Motor neuron (in vitro differentiated cells): Measurements from ENCODE around the gene SUMO2. TPM values are rescaled to one million over a fixed set of nuclear protein-coding genes. Genes with fewer than 3 reads are reported as not detected.
"Not testable (repeated sequence)": the region's sequence is repeated elsewhere in the genome, so short reads cannot be mapped to it uniquely, and the experiment has no call there.

Experiments used
- ATAC-seq, 8 experiments: fragments of 200-7000 bp; cut with Tn5 transposase; replicated peaks in 6 of 8; 2 replicates each; pipeline ENCODE4 v1.8.0; 2021; ENCODE audit warnings: mild to moderate bottlenecking in 8 of 8, moderate library complexity in 8 of 8
- H3K27ac ChIP-seq, 2 donors: fragments of 250-450 bp; sonication (Bioruptor Pico); 2 replicates each; pipeline ENCODE4 v1.9.0; 2021; ENCODE audit warnings: antibody characterized with exemption in 2 of 2, mild to moderate bottlenecking in 2 of 2, moderate library complexity in 1 of 2
- H3K4me1 ChIP-seq, 2 donors: fragments of 250-450 bp; sonication (Bioruptor Pico); replicated peaks in 1 of 2; 2 replicates each; pipeline ENCODE4 v1.6.1; 2021; ENCODE audit warnings: antibody characterized with exemption in 2 of 2, mild to moderate bottlenecking in 2 of 2, moderate library complexity in 1 of 2
- H3K4me3 ChIP-seq, 5 donors: fragments of 250-450 bp; sonication (Bioruptor Pico); 2 replicates each; pipeline ENCODE4 v1.9.0; 2021; ENCODE audit warnings: antibody characterized with exemption in 5 of 5, mild to moderate bottlenecking in 5 of 5, moderate library complexity in 4 of 5
- WGBS, 10 experiments: fragments of 450-650 bp; shearing (Covaris generic); methylation state at CpG; one replicate each; pipeline ENCODE4 v1.0.0; 2022; 5-methylcytosine and 5-hydroxymethylcytosine counted together
- in situ Hi-C, 9 experiments: fragments of 400-800 bp; cut with MboI; loops; one replicate each; pipeline ENCODE4 v1.15.0; 2021; ENCODE audit warnings: low sequenced_read_pairs in 9 of 9, low pct_unique_long_range_greater_than_20kb in 2 of 9; ENCODE audit not compliant: unreplicated experiment in 9 of 9
- total RNA-seq, 8 experiments: library from RNA; unstranded; fragments of 300-600 nt; gene quantifications; 2 replicates each; pipeline versions ENCODE4 v1.2.3 to v1.2.4, GENCODE V29; 2022

SUMO2 gene
- total RNA-seq, 8 experiments from 2014 or later, result 114 to 263 (median 169) TPM

DNA sequence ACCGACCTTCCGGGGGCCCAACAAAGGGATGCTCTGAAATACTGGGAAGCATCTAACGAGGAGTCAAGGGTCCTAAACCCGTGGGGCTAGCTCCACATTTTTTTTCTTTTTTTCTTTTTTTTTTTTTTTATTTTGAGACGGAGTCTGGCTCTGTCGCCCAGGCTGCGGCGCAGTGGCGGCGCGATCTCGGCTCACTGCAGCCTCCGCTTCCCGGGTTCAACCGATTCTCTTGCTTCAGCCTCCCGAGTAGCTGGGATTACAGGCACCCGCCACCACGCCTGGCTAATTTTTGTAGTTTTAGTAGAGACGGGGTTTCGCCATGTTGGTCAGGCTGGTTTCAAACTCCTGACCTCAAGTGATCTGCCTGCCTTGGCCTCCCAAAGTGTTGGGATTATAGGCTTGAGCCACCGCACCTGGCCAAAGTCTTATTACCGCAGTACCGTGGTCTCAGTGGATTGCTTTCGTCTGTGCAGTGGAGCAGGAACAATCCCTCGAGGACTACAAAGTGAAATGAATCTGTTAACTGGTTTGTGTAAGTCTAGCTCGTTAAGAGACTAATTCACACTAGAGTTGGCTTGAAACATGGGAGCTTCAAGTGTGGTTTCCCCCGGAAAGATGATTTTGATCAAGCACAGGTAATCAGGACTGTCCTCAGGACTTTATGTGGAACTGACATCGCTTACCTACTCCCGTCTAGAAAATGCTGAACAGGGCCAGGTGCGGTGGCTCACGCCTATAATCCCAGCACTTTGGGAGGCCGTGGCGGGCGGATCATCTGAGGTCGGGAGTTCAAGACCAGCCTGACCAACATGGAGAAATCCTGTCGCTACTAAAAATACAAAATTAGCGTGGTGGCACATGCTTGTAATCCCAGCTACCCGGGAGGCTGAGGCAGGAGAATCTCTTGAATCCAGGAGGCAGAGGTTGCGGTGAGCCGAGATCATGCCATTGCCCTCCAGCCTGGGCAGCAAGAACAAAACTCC, 50.5 kb downstream of the SUMO2 start:
- peaks cover 12 to 14% of the 10 kb centered on the region in 2 donors for H3K4me1 ChIP-seq
- peak overlapping the region; percentile 83 to 91 for H3K27ac ChIP-seq
- H3K4me3 ChIP-seq, result peak overlapping the region; percentile 59 to 95 (median 69)
- in situ Hi-C loops, result not testable (repeated sequence)
- ATAC-seq, result peak in 1 of 8 experiments; percentile 7
- WGBS, 10 experiments, result 73 to 100% (median 85%) methylated on average over 2 to 25 of the region's 40 CpGs

DNA sequence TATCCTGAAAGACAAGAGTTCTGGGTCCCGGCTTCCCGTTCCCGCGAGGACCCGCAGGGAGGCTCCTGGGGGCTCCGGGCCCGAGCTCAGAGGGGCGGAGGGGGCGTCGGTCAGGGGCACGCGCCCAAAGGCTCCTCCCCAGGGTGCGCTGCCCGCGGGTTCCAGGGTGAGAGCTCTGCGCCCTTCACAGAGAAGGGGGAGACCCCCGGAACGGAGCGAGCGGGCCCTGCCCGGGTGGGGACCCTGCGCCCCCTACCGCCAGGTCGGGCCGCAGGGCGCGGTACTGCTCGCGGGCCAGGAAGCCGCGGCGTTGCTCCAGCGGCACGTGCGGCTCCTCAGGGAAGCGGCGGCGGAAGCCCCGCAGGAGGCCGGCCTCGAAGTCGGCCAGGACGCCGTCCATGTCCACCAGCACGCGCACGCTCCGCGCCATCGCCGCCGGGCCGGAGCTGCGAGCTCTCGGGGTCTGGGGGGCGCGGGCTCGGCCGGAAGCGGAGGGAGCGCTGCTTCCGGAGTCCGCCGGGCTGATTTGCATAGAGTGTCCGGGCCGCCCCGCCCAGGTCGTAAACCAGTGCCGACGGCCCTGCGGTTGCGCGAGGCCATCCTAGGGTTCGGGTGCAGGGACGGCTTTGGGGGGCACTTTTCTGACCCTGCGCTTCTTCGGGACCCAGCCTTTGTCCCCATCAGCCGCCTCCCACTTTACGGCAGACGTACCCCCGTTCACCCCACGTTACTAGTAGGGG, 51.3 kb downstream of the SUMO2 start, which contains the start of gene NT5C:
NT5C (minus strand) TSS at position 465 of the 740 bp plus-strand sequence; CDS start at position 430, 35 bp downstream.
- in situ Hi-C loops, result no loop called here
- peaks cover 12 to 14% of the 10 kb centered on the region in 2 donors for H3K4me1 ChIP-seq
- H3K4me3 ChIP-seq, result peak within 1 kb of the TSS; percentile 59 to 95 (median 69)
- WGBS, 10 experiments, result 2 to 20% (median 2%) methylated on average over 1 to 7 of the region's 82 CpGs; no CpG with 5 or more reads in 7 of the 10 experiments
- peak within 1 kb of the TSS; percentile 83 to 91 for H3K27ac ChIP-seq
- ATAC-seq, result peak; percentile 89 to 92 (median 90)

DNA sequence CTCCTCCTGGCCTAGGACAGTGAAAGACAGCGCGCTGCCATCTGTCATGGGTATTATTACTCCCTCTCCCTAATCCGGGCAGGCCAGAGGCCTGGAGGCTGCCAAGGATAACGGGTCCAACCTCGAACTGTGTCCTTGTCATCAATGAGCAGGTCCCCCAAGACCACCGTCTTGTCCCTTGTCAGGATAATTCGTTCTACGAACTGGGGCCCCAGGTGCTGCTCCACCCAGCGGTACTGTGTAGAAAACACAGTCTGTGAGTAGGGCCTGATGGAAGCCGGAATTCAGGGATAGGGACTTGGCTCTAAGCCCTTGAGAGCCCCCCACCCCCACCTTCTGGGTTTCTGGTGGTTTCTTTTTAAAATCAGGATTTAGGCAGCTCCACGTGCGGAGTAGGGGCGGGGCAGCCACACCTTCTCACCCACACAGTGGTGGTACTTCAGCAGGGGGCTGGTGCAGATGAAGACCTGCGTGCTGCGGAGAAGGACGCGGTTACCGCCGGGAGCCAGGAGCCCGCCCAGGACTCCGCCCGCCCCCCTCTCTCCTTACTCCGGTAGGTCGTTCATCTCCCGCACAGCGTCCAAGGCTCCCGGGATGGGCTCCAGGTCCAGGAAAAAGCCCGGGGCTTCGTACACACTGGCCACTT, 52.0 kb downstream of the SUMO2 start:
- Histone ChIP-seq H3K27ac (peak overlapping the region; percentile 83 to 91), H3K4me3 (peak overlapping the region; percentile 59 to 95 (median 69)), H3K4me1 (peaks cover 12 to 14% of the 10 kb centered on the region in 2 donors)
- in situ Hi-C loops, result no loop called here
- WGBS, 10 experiments, result 0 to 48% (median 6%) methylated on average over 4 to 10 of the region's 29 CpGs; no CpG with 5 or more reads in 5 of the 10 experiments
- ATAC-seq, result peak; percentile 29 to 62 (median 48)

DNA sequence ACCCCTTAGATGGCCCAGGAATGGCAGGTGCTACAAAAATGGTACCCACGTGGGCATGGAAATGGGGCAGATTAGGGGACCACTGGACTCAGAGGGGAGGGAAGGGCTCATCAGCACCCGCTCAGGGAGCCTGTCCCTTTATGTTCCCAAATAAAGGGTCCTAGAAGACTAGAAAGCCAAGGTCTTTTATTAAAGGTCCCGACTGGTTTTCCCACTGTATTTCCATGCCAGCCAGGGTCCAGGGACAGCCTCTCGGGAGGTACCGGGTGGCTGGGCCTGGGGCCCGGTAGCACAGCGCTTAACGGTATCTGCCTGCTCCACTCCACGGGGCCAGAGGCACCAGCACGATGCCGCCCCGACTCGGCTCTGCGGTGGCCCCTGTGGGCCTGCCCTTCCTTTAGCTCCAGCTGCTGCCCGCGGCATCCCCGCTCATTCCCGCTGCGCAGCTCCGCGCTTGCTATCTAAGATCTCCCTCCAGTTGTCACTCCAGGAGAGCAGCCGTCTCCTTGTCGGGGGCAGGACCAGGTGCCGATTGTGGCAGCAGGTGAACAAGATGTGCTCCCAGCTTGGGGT, 52.6 kb downstream of the SUMO2 start:
- H3K4me1 ChIP-seq, result peaks cover 12 to 14% of the 10 kb centered on the region in 2 donors
- 41 to 93% (median 79%) methylated on average over 2 to 8 of the region's 24 CpGs; no CpG with 5 or more reads in 6 of the 10 experiments for WGBS, 10 experiments
- H3K4me3 ChIP-seq, result peak overlapping the region; percentile 59 to 95 (median 69)
- in situ Hi-C loops, result no loop called here
- no peak for ATAC-seq
- H3K27ac ChIP-seq, result peak overlapping the region; percentile 83 to 91

DNA sequence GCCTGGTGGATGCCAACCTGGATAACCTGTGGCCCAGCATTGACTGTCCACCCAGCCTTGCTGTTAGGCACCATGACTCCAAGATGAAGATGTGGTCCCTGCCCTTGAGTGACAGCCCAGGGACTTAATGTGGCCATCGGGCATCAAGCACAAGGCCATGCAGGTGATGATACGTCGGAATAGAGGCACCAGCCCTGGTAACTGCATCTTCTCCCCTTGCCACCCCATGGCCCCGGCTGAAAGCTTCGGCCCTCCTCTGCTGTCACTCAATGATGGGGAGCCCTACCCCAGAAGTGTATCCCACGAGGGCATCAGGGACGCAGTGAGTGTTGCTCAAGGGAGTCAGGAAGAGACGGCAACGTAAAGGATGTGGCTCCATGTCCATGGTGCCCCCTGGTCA, 53.2 kb downstream of the SUMO2 start:
- Histone ChIP-seq H3K27ac (no peak overlapping the region), H3K4me3 (no peak overlapping the region), H3K4me1 (peaks cover 12 to 14% of the 10 kb centered on the region in 2 donors)
- in situ Hi-C loops, result no loop called here
- WGBS, 10 experiments, result 75 to 100% (median 100%) methylated on average over 1 to 5 of the region's 9 CpGs; no CpG with 5 or more reads in 5 of the 10 experiments
- ATAC-seq, result no peak

DNA sequence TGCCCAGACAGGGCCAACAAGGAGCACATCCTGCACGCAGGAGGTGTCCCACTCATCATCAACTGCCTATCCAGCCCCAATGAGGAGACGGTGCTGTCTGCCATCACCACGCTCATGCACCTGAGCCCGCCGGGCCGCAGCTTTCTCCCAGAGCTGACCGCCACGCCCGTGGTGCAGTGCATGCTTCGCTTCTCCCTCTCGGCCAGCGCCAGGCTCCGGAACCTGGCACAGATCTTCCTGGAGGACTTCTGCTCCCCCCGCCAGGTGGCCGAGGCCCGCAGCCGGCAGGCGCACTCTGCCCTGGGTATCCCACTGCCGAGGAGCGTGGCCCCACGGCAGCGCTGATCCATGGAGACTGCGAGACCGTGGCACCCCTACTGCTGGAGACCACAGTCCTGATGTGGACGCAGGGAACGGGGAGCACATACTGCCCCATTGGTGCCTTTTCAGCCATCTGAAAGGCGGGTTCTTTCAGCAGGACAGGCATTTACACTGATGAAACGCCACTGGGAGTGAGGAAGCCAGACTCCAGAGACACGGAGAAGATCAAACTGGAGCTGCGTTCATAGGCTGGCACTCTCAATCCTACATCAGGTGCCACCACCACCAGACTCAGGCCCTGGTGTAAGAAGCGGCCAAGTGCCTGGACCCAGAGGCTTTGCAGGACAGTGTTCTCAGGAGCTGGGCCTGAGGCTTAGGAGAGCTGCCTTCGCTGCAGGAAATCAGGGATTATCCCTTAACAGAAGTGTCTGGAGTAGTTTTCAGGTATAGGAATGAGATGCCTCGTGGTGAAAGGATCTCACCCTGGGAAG, 53.9 kb downstream of the SUMO2 start:
- Histone ChIP-seq H3K4me1 (peaks cover 12 to 14% of the 10 kb centered on the region in 2 donors), H3K27ac (no peak overlapping the region), H3K4me3 (no peak overlapping the region)
- 91 to 100% (median 95%) methylated on average over 2 to 7 of the region's 33 CpGs; no CpG with 5 or more reads in 7 of the 10 experiments for WGBS, 10 experiments
- no peak for ATAC-seq
- in situ Hi-C loops, result no loop called here

DNA sequence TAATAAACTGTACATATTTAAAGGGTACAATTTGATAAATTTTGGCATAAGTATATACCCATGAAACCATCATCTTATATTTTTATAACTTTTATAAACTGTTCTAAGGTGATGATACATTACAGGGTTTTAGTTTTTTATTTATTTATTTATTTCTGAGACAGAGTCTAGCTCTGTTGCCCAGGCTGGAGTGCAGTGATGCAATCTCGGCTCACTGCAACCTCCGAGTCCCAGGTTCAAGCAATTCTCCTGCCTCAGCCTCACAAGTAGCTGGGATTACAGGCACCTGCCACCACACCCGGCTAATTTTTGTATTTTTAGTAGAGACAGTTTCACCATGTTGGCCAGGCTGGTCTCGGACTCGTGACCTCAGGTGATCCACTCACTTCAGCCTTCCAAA, 54.8 kb downstream of the SUMO2 start:
- H3K27ac ChIP-seq, ATAC-seq, in situ Hi-C loops, H3K4me3 ChIP-seq: not testable (repeated sequence)
- WGBS, 10 experiments, result 78 to 100% (median 94%) methylated on average over 2 to 5 of the region's 5 CpGs; no CpG with 5 or more reads in 3 of the 10 experiments
- H3K4me1 ChIP-seq, result peaks cover 12 to 14% of the 10 kb centered on the region in 2 donors

DNA sequence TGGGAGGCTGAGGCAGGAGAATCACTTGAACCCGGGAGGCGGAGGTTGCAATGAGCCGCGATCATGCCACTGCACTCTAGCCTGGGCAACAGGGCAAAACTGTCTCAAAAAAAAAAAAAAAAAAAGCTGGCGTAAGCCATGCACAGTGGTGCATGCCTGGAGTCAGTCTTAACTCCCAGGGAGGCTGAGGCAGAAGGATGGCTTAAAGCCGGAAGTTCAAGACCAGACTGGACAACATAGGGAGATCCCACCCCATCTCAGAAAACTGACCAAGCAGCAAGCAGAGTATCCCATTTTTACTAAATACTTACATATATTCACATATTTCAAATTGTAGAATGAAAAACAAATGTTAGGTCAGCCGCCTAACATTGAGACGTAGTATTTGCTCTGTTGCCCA, 55.8 kb downstream of the SUMO2 start:
- in situ Hi-C loops, result no loop called here
- WGBS, 10 experiments, result 60 to 100% (median 83%) methylated on average over 1 to 6 of the region's 8 CpGs; no CpG with 5 or more reads in 3 of the 10 experiments
- Histone ChIP-seq H3K27ac (no peak overlapping the region), H3K4me3 (no peak overlapping the region), H3K4me1 (peaks cover 7 to 9% of the 10 kb centered on the region in 2 donors)
- no peak for ATAC-seq

DNA sequence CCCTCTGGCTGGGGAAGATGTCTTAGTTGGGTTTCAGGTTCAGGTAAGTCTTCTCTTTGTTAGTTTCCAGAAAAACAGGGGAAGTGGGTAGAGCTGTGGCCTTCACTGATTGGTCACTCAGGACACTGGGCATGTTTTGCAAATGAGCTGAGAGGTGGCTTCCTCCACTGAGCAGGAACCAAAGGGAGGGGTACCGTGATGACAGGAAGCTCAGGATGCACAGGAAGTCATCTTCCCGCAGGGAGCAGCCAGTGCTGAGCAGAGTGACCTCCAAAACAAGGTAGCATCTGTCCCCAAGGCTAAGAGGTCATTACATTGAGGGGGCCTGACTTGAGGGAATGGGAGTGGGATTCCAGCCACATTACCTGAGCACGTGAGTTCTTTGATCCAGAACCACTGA, 56.8 kb downstream of the SUMO2 start:
- 74 to 80% methylated on average over 2 of the region's 3 CpGs; no CpG with 5 or more reads in 8 of the 10 experiments for WGBS, 10 experiments
- Histone ChIP-seq H3K27ac (no peak overlapping the region), H3K4me1 (peaks cover 6 to 8% of the 10 kb centered on the region in 2 donors), H3K4me3 (no peak overlapping the region)
- ATAC-seq, result no peak
- in situ Hi-C loops, result no loop called here

DNA sequence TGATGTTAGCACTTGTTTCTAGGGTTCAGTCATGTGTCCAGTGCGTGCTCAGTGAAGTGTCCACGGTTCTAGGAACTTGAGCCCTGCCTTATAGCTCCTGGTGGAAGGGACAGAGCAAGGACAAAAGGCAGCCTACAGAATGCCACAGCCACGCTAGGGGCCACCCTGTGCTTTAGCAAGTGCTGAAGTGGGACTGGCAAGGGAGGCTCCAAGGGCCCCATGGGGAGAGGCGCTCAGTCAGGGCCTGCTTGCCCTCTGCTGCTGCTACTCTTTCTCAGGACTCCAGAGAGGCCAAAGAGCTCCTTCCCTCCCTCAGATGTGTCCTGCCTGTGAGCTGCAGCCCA, 58.0 kb downstream of the SUMO2 start:
- peak in 1 of 8 experiments; percentile 8 for ATAC-seq
- peaks cover 0 to under 1% of the 10 kb centered on the region in 2 donors for H3K4me1 ChIP-seq
- no peak overlapping the region for H3K27ac ChIP-seq
- no peak overlapping the region for H3K4me3 ChIP-seq
- WGBS, 10 experiments, result 83 to 100% (median 100%) methylated on average over 1 to 3 of the region's 4 CpGs; no CpG with 5 or more reads in 4 of the 10 experiments
- in situ Hi-C loops, result no loop called here

DNA sequence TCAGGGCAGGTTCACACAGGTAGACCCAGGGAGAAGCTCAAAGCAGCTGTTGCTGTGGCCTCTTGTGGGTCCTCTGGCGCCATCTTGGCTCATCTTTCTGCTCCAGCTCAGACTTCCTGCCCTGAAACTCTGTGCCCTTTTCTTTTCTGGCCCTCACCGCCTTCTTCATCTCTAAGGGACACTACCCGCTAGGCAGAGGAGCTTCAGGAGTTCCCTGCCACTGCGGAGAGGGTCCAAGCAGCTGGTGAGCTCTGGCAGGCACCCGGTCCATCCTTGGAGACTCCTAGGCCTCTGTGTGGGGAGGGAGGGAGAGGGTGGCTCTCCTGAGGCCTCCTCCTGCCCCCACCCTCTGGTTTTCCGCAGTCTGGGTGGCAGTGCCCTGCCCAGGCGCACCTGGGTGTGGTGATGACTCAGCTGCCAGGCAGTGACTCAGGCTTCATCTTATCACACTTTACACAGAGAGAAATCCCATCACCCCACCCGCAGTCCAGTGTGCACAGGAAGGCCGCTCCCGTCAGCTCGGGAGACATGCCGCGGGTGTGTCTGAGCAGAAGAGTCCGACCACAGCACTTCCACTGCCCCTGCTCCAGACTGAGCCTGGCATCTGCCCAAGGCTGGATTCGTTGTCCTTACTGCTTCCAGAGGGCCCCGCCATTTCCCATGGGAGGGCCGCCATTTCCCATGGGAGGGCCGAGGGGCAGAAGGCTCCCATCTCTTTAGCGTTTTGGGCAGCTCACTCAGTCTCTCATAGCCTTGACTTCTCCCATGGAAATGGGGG, 58.5 kb downstream of the SUMO2 start:
- H3K27ac ChIP-seq, result no peak overlapping the region
- ATAC-seq, result peak; percentile 38 to 95 (median 71)

More for the DNA sequence above, 58.5 kb downstream of the SUMO2 start:
- no peaks in the 10 kb centered on the region for H3K4me1 ChIP-seq
- in situ Hi-C loops, result no loop called here
- 8 to 100% (median 97%) methylated on average over 1 to 5 of the region's 19 CpGs; no CpG with 5 or more reads in 2 of the 10 experiments for WGBS, 10 experiments
- no peak overlapping the region for H3K4me3 ChIP-seq
